ENCODE measurements around the gene PSAT1.

GRCh38 chr9:78363221-78363620 lies 66.3 kb downstream of the PSAT1 start:
- TF ChIP-seq CTCF (conservative IDR thresholded peaks at IDR 0.05; ENCODE audit: low read depth, low read length) = no peak
- no peak for TF ChIP-seq EZH2 (IDR thresholded peaks at IDR 0.05; ENCODE audit: borderline replicate concordance, low read depth, low read length, poor library complexity, severe bottlenecking)
